ENCODE data around the gene B4GALNT4.

DNA sequence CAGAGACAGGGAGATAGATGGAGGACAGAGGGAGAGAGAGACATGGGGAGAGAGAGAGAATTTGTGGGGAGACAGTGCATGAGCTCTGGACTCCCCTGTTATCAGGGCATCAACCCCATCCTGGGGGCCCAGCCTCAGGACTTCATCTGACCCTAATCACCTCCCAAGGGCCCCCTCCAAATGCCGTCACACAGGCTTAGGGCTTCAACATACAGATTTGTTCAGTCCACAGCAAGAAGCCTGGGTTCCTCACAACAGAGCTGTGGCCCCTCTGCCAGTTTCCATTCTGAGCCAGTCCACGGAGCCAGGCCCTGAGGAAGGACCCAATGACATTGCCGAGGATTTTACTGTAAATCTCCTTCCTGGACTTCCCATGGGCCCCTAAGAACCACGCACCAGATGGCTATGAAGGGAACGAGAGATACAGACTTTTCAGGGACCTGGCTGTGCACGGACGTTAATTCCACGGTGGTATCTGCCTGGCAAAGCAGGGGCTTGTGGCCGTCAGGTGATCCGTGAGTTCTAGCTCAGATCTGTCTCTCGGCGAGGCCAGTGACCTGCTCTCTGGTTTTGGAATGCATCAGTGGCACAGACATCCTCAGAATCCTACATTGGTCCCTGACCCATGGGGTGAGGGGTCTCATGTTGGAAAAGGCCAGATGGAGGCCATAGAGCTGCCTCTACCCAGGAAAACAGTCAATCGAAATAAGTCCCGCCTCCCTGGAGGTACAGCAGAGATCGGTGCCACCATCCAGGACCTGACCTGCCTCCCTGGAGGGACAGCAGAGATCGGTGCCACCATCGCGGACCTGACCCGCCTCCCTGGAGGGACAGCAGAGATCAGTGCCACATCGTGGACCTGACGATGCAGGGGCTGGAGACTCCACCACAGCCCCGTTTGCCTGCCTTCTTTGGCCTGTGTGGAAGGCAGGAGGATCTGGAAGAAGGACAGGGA is 8.7 kb upstream of the B4GALNT4 start:
- TF ChIP-seq, protein P1, sequence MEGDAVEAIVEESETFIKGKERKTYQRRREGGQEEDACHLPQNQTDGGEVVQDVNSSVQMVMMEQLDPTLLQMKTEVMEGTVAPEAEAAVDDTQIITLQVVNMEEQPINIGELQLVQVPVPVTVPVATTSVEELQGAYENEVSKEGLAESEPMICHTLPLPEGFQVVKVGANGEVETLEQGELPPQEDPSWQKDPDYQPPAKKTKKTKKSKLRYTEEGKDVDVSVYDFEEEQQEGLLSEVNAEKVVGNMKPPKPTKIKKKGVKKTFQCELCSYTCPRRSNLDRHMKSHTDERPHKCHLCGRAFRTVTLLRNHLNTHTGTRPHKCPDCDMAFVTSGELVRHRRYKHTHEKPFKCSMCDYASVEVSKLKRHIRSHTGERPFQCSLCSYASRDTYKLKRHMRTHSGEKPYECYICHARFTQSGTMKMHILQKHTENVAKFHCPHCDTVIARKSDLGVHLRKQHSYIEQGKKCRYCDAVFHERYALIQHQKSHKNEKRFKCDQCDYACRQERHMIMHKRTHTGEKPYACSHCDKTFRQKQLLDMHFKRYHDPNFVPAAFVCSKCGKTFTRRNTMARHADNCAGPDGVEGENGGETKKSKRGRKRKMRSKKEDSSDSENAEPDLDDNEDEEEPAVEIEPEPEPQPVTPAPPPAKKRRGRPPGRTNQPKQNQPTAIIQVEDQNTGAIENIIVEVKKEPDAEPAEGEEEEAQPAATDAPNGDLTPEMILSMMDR (IDR thresholded peaks at IDR 0.05), result no peak
- TF ChIP-seq EZH2 (IDR thresholded peaks at IDR 0.05), result no peak

Measured in neural progenitor cell (in vitro differentiated cells).